ENCODE results near the gene ANXA5. TPM values are rescaled to one million over a fixed set of nuclear protein-coding genes. Genes with fewer than 3 reads are reported as not detected.

The ANXA5 gene
- total and polyA plus RNA-seq, 2 of the 4 experiments (the other 2 are of a cell fraction): 780 to 1,448 TPM

DNA sequence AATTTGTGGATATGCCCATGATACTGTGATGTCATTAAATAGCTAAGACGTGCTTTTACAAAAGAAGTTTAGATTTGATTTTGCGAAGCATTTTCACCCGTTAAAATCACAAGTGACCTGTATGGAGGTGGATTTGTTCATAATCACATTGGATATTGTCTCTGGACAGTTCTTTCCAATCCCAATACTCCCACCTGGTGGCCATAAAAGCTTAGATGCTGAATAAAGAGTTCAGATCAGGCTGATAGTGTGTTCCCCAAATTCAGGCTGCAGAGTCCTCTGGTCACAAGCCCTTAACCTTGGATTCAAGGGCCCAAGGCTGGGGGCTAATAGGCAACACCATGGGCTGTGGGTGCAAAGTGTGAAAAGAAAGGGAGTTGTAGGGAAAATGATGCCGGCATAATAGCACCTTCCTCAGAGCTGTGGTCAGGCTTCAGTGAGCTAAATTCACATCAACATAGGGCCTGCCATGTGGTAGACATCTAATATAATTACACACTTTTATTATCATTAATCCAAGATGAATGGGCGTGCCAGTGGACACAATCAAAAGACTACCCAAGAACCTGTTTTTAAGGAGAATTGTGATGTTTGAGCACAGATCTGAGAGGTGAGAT lies 40.1 kb upstream of the ANXA5 start (continued):
- TF ChIP-seq RCOR1 (IDR thresholded peaks at IDR 0.05; ENCODE audit: insufficient replicate concordance, low read length) (no peak), BHLHE40 (IDR thresholded peaks at IDR 0.05; ENCODE audit: low read depth, low read length) (no peak)
- TF ChIP-seq, protein P1, sequence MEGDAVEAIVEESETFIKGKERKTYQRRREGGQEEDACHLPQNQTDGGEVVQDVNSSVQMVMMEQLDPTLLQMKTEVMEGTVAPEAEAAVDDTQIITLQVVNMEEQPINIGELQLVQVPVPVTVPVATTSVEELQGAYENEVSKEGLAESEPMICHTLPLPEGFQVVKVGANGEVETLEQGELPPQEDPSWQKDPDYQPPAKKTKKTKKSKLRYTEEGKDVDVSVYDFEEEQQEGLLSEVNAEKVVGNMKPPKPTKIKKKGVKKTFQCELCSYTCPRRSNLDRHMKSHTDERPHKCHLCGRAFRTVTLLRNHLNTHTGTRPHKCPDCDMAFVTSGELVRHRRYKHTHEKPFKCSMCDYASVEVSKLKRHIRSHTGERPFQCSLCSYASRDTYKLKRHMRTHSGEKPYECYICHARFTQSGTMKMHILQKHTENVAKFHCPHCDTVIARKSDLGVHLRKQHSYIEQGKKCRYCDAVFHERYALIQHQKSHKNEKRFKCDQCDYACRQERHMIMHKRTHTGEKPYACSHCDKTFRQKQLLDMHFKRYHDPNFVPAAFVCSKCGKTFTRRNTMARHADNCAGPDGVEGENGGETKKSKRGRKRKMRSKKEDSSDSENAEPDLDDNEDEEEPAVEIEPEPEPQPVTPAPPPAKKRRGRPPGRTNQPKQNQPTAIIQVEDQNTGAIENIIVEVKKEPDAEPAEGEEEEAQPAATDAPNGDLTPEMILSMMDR (conservative IDR thresholded peaks at IDR 0.05; ENCODE audit: low read depth, low read length): peak; percentile 77

DNA sequence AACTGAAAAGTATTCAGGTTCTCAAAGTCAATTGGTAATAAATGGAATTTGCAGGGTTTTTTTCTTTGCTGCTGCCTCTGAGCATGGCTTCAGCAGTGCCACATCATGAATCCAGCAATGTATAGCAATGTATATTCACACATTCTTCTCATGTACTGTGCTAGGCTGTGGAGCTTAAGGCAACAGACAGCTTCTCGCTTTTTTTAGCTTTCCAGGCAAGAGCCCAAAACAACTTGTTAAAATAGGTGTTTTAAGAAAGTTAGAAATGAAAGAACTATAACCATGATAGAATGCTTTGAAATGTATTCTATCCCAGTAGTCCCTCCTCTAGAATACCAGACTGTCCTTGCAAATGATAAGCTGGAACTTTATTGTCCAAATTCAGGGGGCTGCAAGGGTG lies 37.8 kb upstream of the ANXA5 start:
- H2AFZ ChIP-seq (replicated peaks; ENCODE audit: low read length, poor library complexity): no peak overlapping the region
- dilution Hi-C loops (cut with HindIII; ENCODE audit: low sequenced_read_pairs, unreplicated experiment): no loop called here

More for the DNA sequence above, 37.8 kb upstream of the ANXA5 start:
- Histone ChIP-seq H3K79me1 (ENCODE audit: low read depth in 1 of 2, low read length in 2 of 2) (no peaks in the 10 kb centered on the region), H3K9ac (ENCODE audit: low read depth, low read length) (no peak overlapping the region; the same call in 1 of the 2 replicates), H2BK5ac (ENCODE audit: low read depth, low read length, poor library complexity, severe bottlenecking) (no peak overlapping the region), H3K27ac (ENCODE audit: insufficient read depth, low read length) (no peak overlapping the region), H2BK20ac (ENCODE audit: low read depth, low read length) (0 out of 2 replicates have a peak overlapping the region, but pooled peaks have one; percentile 4), H3K56ac (ENCODE audit: extremely low read depth, insufficient read depth, low read length) (no peak overlapping the region), H3K23ac (ENCODE audit: low read depth, low read length) (no peak overlapping the region), H3K4me1 (ENCODE audit: control insufficient read depth, insufficient read depth, low read length) (peaks cover 13% of the 10 kb centered on the region), H2AK5ac (ENCODE audit: low read depth, low read length) (no peak overlapping the region), H2BK15ac (ENCODE audit: low read depth, low read length) (no peak overlapping the region), H3K18ac (ENCODE audit: low read depth, low read length) (peak overlapping the region; percentile 74; the same call in 1 of the 2 replicates), H3K9me1 (ENCODE audit: insufficient read depth, low read length) (no peaks in the 10 kb centered on the region), H4K5ac (ENCODE audit: low read depth, low read length) (no peak overlapping the region), H3K4me2 (ENCODE audit: low read depth, low read length) (no peak overlapping the region), H2BK120ac (ENCODE audit: low read depth, low read length) (peak overlapping the region; percentile 48; the same call in 1 of the 2 replicates), H3K4me3 (ENCODE audit: insufficient read depth, low read depth, low read length) (no peak overlapping the region), H3K36me3 (ENCODE audit: control insufficient read depth, insufficient read depth, low read length) (no peaks in the 10 kb centered on the region), H4K8ac (ENCODE audit: low read depth in 2 of 2, low read length in 2 of 2) (no peak overlapping the region), H3K4ac (ENCODE audit: low read depth, low read length) (no peak overlapping the region), H3K9me3 (ENCODE audit: control insufficient read depth, insufficient read depth, low read length) (no peaks in the 10 kb centered on the region), H3K14ac (replicated peaks; ENCODE audit: low read depth, low read length) (no peak overlapping the region), H4K20me1 (ENCODE audit: insufficient read depth, low read length) (no peaks in the 10 kb centered on the region), H2AK9ac (replicated peaks; ENCODE audit: low read depth, low read length, poor library complexity) (no peak overlapping the region), H3K27me3 (ENCODE audit: control insufficient read depth, insufficient read depth, low read length) (no peaks in the 10 kb centered on the region), H4K91ac (ENCODE audit: insufficient read depth, low read depth, low read length) (no peak overlapping the region)
- no CpG with 5 or more reads among the region's 1 CpG for WGBS, 2 experiments (ENCODE audit: extremely low coverage in 2 of 2, insufficient read length in 1 of 2)
- ChIA-PET POLR2A (ENCODE audit: unreplicated experiment) (no interaction called here), CTCF (interaction anchor here (0.7 to 1.0 kb wide), 2 partner anchors 250 to 364 kb away, joined by 3 read pairs; no protein-coding TSS in a partner anchor)
- no peak for ATAC-seq (ENCODE audit: low read depth)
- no TSS peak for BruUV-seq (replicated peaks)
- intact Hi-C loops (cut with micrococcal nuclease): no loop called here
- DNase-seq: no peak
- TF ChIP-seq, protein P1 (conservative IDR thresholded peaks at IDR 0.05; ENCODE audit: low read depth, low read length): no peak
- no peak for TF ChIP-seq RFX5 (IDR thresholded peaks at IDR 0.05; ENCODE audit: low read depth, low read length)
- no peak for TF ChIP-seq FOS (IDR thresholded peaks at IDR 0.05; ENCODE audit: low read depth, low read length)
- no peak for TF ChIP-seq SMC3 (IDR thresholded peaks at IDR 0.05; ENCODE audit: low read depth, low read length)
- TF ChIP-seq NFE2L2 (IDR thresholded peaks at IDR 0.05; ENCODE audit: low read depth, low read length): no peak
- in situ Hi-C loops (cut with MboI; ENCODE audit: low sequenced_read_pairs): loop anchor here (25.0 kb wide), 1 partner anchor 547 kb away; no protein-coding TSS in a partner anchor
